ENCODE data around the gene NR4A1.

Gene NR4A1

GRCh38 chr12:52032804-52033445, 18.3 kb upstream of the NR4A1 start (continued):
- no peak for TF ChIP-seq ZNF292 (tag by site-specific recombination; IDR thresholded peaks at IDR 0.05; ENCODE audit: borderline replicate concordance, low read depth)
- TF ChIP-seq ZNF830 (tag by site-specific recombination; IDR thresholded peaks at IDR 0.05; ENCODE audit: low read depth), result no peak
- no peak for TF ChIP-seq ZNF639 (tag by site-specific recombination; IDR thresholded peaks at IDR 0.05)
- TF ChIP-seq SCRT1 (tag by site-specific recombination; IDR thresholded peaks at IDR 0.05; ENCODE audit: borderline replicate concordance), result no peak
- TF ChIP-seq, protein P1, sequence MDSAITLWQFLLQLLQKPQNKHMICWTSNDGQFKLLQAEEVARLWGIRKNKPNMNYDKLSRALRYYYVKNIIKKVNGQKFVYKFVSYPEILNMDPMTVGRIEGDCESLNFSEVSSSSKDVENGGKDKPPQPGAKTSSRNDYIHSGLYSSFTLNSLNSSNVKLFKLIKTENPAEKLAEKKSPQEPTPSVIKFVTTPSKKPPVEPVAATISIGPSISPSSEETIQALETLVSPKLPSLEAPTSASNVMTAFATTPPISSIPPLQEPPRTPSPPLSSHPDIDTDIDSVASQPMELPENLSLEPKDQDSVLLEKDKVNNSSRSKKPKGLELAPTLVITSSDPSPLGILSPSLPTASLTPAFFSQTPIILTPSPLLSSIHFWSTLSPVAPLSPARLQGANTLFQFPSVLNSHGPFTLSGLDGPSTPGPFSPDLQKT (IDR thresholded peaks at IDR 0.05; ENCODE audit: borderline replicate concordance, low read depth, low read length), result no peak
- TF ChIP-seq, protein P2, sequence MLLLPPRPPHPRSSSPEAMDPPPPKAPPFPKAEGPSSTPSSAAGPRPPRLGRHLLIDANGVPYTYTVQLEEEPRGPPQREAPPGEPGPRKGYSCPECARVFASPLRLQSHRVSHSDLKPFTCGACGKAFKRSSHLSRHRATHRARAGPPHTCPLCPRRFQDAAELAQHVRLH (tag by site-specific recombination; IDR thresholded peaks at IDR 0.05), result no peak
- no peak for TF ChIP-seq ZNF133 (tag by site-specific recombination; IDR thresholded peaks at IDR 0.05)
- TF ChIP-seq ZNF266 (tag by site-specific recombination; IDR thresholded peaks at IDR 0.05; ENCODE audit: low read depth), result no peak
- no peak for TF ChIP-seq OSR2 (tag by site-specific recombination; IDR thresholded peaks at IDR 0.05)
- TF ChIP-seq ZNF692 (tag by site-specific recombination; IDR thresholded peaks at IDR 0.05), result peak; percentile 78
- no peak for TF ChIP-seq ZNF555 (tag by site-specific recombination; conservative IDR thresholded peaks at IDR 0.05)
- no peak for TF ChIP-seq ZNF174 (tag by site-specific recombination; IDR thresholded peaks at IDR 0.05)
- TF ChIP-seq ZSCAN16 (tag by site-specific recombination; IDR thresholded peaks at IDR 0.05), result no peak
- TF ChIP-seq, protein P3, sequence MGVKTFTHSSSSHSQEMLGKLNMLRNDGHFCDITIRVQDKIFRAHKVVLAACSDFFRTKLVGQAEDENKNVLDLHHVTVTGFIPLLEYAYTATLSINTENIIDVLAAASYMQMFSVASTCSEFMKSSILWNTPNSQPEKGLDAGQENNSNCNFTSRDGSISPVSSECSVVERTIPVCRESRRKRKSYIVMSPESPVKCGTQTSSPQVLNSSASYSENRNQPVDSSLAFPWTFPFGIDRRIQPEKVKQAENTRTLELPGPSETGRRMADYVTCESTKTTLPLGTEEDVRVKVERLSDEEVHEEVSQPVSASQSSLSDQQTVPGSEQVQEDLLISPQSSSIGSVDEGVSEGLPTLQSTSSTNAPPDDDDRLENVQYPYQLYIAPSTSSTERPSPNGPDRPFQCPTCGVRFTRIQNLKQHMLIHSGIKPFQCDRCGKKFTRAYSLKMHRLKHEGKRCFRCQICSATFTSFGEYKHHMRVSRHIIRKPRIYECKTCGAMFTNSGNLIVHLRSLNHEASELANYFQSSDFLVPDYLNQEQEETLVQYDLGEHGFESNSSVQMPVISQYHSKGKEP (tag by site-specific recombination; IDR thresholded peaks at IDR 0.05), result 0 out of 2 replicates have a peak, but pooled peaks have one; percentile 18
- 0 out of 2 replicates have a peak, but pooled peaks have one; percentile 1 for TF ChIP-seq ZNF654 (tag by site-specific recombination; IDR thresholded peaks at IDR 0.05; ENCODE audit: low read depth)
- TF ChIP-seq ZNF561 (tag by site-specific recombination; IDR thresholded peaks at IDR 0.05; ENCODE audit: borderline replicate concordance), result 0 out of 2 replicates have a peak, but pooled peaks have one; percentile 24
- TF ChIP-seq, protein P4, sequence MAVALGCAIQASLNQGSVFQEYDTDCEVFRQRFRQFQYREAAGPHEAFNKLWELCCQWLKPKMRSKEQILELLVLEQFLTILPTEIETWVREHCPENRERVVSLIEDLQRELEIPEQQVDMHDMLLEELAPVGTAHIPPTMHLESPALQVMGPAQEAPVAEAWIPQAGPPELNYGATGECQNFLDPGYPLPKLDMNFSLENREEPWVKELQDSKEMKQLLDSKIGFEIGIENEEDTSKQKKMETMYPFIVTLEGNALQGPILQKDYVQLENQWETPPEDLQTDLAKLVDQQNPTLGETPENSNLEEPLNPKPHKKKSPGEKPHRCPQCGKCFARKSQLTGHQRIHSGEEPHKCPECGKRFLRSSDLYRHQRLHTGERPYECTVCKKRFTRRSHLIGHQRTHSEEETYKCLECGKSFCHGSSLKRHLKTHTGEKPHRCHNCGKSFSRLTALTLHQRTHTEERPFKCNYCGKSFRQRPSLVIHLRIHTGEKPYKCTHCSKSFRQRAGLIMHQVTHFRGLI (tag by site-specific recombination; IDR thresholded peaks at IDR 0.05), result peak; percentile 51; the same call in 1 of the 2 replicates
- TF ChIP-seq ZSCAN23 (tag by site-specific recombination; IDR thresholded peaks at IDR 0.05), result no peak
- peak; percentile 79 for TF ChIP-seq ZIC2 (tag by site-specific recombination; IDR thresholded peaks at IDR 0.05)
- peak; percentile 64 for TF ChIP-seq ZBTB26 (tag by site-specific recombination; optimal IDR thresholded peaks at IDR 0.05)
- no peak for TF ChIP-seq ZNF2 (tag by site-specific recombination; IDR thresholded peaks at IDR 0.05)
- TF ChIP-seq ZNF121 (tag by site-specific recombination; IDR thresholded peaks at IDR 0.05), result no peak
- TF ChIP-seq ZNF473 (tag by site-specific recombination; IDR thresholded peaks at IDR 0.05), result no peak
- no peak for TF ChIP-seq ZNF324 (tag by site-specific recombination; IDR thresholded peaks at IDR 0.05)
- TF ChIP-seq, protein P5, sequence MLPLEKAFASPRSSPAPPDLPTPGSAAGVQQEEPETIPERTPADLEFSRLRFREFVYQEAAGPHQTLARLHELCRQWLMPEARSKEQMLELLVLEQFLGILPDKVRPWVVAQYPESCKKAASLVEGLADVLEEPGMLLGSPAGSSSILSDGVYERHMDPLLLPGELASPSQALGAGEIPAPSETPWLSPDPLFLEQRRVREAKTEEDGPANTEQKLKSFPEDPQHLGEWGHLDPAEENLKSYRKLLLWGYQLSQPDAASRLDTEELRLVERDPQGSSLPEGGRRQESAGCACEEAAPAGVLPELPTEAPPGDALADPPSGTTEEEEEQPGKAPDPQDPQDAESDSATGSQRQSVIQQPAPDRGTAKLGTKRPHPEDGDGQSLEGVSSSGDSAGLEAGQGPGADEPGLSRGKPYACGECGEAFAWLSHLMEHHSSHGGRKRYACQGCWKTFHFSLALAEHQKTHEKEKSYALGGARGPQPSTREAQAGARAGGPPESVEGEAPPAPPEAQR (tag by site-specific recombination; IDR thresholded peaks at IDR 0.05), result no peak
- no peak for TF ChIP-seq ZNF221 (tag by site-specific recombination; IDR thresholded peaks at IDR 0.05; ENCODE audit: borderline replicate concordance)
- TF ChIP-seq, protein P6, sequence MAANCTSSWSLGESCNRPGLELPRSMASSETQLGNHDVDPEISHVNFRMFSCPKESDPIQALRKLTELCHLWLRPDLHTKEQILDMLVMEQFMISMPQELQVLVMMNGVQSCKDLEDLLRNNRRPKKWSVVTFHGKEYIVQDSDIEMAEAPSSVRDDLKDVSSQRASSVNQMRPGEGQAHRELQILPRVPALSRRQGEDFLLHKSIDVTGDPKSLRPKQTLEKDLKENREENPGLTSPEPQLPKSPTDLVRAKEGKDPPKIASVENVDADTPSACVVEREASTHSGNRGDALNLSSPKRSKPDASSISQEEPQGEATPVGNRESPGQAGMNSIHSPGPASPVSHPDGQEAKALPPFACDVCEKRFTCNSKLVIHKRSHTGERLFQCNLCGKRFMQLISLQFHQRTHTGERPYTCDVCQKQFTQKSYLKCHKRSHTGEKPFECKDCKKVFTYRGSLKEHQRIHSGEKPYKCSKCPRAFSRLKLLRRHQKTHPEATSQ (tag by site-specific recombination; IDR thresholded peaks at IDR 0.05), result no peak
